ENCODE results near the gene PIAS1. TPM values are rescaled to one million over a fixed set of nuclear protein-coding genes. Genes with fewer than 3 reads are reported as not detected.
"Not testable (repeated sequence)": the region's sequence is repeated elsewhere in the genome, so short reads cannot be mapped to it uniquely, and the experiment has no call there.

PIAS1 gene
- total RNA-seq, 4 donors from 2014 or later: 26.2 to 68.4 (median 53.1) TPM

- Histone ChIP-seq H3K4me3 (no peak overlapping the region), H3K27ac (replicated peaks in 1 of 4) (peak overlapping the region in 2 of 4 donors; percentile 18 to 71), H3K4me1 (peaks cover 26 to 44% (median 37%) of the 10 kb centered on the region in 4 donors), H3K36me3 (no peaks in the 10 kb centered on the region), H3K9me3 (no peaks in the 10 kb centered on the region), H3K27me3 (no peaks in the 10 kb centered on the region)
- no peak for DNase-seq (ENCODE audit: extremely low spot score)
- intact Hi-C loops (cut with DNase I): loop anchor here (2.0 to 10.0 kb wide), 3 partner anchors 55 to 347 kb away; no protein-coding TSS in a partner anchor
- WGBS: 78% methylated on average over 10 of the region's 13 CpGs
- TF ChIP-seq EP300 (IDR thresholded peaks at IDR 0.05): no peak
- TF ChIP-seq CTCF (IDR thresholded peaks at IDR 0.05): no peak
- TF ChIP-seq POLR2A (IDR thresholded peaks at IDR 0.05; ENCODE audit: low read depth): no peak
- TF ChIP-seq POLR2AphosphoS5 (IDR thresholded peaks at IDR 0.05): no peak
Measured at GRCh38 chr15:68209735-68210408, 155.8 kb downstream of the PIAS1 start.

- H3K4me3 ChIP-seq: peak overlapping the region; percentile 24 to 54 (median 38)
- 79% methylated on average over 9 of the region's 9 CpGs for WGBS
- no peak for DNase-seq (ENCODE audit: extremely low spot score)
- H3K27ac ChIP-seq (replicated peaks in 1 of 4): peak overlapping the region in 2 of 4 donors; percentile 18 to 71
- H3K9me3 ChIP-seq: no peaks in the 10 kb centered on the region
- H3K36me3 ChIP-seq: no peaks in the 10 kb centered on the region
- peaks cover 20 to 39% (median 32%) of the 10 kb centered on the region in 4 donors for H3K4me1 ChIP-seq
- no peaks in the 10 kb centered on the region for H3K27me3 ChIP-seq
- TF ChIP-seq EP300 (IDR thresholded peaks at IDR 0.05) (no peak), CTCF (IDR thresholded peaks at IDR 0.05) (no peak), POLR2A (IDR thresholded peaks at IDR 0.05; ENCODE audit: low read depth) (no peak), POLR2AphosphoS5 (IDR thresholded peaks at IDR 0.05) (no peak)
- intact Hi-C loops (cut with DNase I): loop anchor here (2.0 to 10.0 kb wide), 3 partner anchors 56 to 348 kb away; no protein-coding TSS in a partner anchor
Measured at GRCh38 chr15:68210409-68210756, 156.3 kb downstream of the PIAS1 start.

DNA sequence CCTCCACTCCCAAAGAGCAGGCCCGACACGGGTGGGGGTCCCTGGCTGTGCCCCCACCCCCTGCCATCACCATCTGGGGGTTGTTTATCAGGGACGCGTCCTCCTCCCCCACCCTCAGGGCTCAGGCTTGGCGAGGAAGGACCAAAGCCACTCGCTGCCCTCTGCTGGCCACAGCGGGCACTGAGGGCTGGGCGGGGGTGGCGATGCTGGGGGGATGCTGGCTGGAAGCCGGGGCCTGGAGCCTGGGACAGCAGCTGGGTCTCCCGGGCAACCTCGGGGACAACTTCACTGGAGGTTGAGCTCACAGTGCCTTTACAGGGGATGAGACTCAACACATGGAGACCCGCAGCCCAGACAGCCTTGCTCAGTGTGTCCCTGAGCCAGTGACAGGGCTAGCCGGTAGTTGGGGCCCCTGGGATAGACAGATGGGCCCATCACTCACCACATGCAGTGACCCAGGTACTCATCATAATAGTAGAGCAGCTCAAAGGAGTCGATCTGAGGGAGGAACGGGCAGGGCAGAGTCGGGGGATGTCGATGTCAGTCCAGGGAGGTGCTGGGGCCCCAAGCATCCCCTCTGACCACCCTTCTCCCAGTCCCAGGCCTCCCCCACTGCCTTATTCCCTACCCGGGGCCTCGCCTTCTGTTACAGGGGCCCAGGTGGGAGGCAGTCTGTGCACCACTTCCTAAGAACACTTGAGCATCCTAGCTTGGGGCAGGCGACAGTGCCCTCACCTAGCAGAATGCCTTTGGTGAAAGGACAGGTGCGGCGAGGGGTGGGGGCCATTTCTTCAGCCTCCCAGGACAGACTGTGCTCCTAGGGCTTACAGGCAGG is 156.9 kb downstream of the PIAS1 start:
- WGBS: 40% methylated on average over 1 of the region's 23 CpGs
- Histone ChIP-seq H3K9me3 (no peaks in the 10 kb centered on the region), H3K27ac (replicated peaks in 1 of 4) (peak overlapping the region in 2 of 4 donors; percentile 18 to 71), H3K4me1 (peaks cover 14 to 33% (median 25%) of the 10 kb centered on the region in 4 donors), H3K27me3 (no peaks in the 10 kb centered on the region), H3K4me3 (peak overlapping the region; percentile 24 to 54 (median 38)), H3K36me3 (peaks cover 0 to 6% (median 1%) of the 10 kb centered on the region in 4 donors)
- no peak for DNase-seq (ENCODE audit: extremely low spot score)
- intact Hi-C loops (cut with DNase I): loop anchor here (2.0 to 10.0 kb wide), 3 partner anchors 56 to 348 kb away; no protein-coding TSS in a partner anchor
- no peak for TF ChIP-seq EP300 (IDR thresholded peaks at IDR 0.05)
- TF ChIP-seq POLR2A (IDR thresholded peaks at IDR 0.05; ENCODE audit: low read depth): no peak
- peak; percentile 56 to 59 for TF ChIP-seq POLR2AphosphoS5 (IDR thresholded peaks at IDR 0.05)
- peak; percentile 93 to 98 (median 95) for TF ChIP-seq CTCF (IDR thresholded peaks at IDR 0.05)

GRCh38 chr15:68211656-68212320 is 157.7 kb downstream of the PIAS1 start:
- Histone ChIP-seq H3K4me1 (peaks cover 10 to 26% (median 19%) of the 10 kb centered on the region in 4 donors), H3K27ac (replicated peaks in 1 of 4) (peak overlapping the region in 1 of 4 donors; percentile 71), H3K27me3 (no peaks in the 10 kb centered on the region), H3K9me3 (no peaks in the 10 kb centered on the region), H3K4me3 (no peak overlapping the region), H3K36me3 (peaks cover 0 to 6% (median 3%) of the 10 kb centered on the region in 4 donors)
- TF ChIP-seq CTCF (IDR thresholded peaks at IDR 0.05) (no peak), EP300 (IDR thresholded peaks at IDR 0.05) (no peak), POLR2A (IDR thresholded peaks at IDR 0.05; ENCODE audit: low read depth) (no peak), POLR2AphosphoS5 (IDR thresholded peaks at IDR 0.05) (no peak)
- DNase-seq (ENCODE audit: extremely low spot score): no peak
- intact Hi-C loops (cut with DNase I): loop anchor here (2.0 to 10.0 kb wide), 3 partner anchors 57 to 349 kb away; no protein-coding TSS in a partner anchor
- 91% methylated on average over 10 of the region's 14 CpGs for WGBS

DNA sequence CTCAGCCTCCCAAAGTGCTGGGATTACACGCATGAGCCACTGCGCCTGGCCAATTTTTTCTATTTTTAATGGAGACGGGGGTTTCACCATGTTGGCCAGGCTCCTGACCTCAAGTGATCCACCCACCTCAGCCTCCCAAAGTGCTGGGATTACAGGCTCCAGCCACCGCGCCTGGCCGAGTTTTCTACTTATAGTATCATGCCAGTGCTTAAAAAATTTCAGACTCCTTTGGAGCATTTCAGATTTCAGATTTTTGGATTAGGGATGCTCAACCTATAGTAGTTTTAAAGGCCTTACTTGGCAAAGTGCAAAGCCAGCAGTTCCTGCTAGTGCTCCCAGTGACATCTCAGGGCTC is 159.4 kb downstream of the PIAS1 start:
- WGBS: 97% methylated on average over 4 of the region's 6 CpGs
- Histone ChIP-seq H3K36me3 (peaks cover 0 to 16% (median 10%) of the 10 kb centered on the region in 4 donors), H3K4me1 (peaks cover 10 to 20% (median 17%) of the 10 kb centered on the region in 4 donors)
- H3K9me3 ChIP-seq; H3K4me3 ChIP-seq; H3K27ac ChIP-seq (replicated peaks in 1 of 4); DNase-seq (ENCODE audit: extremely low spot score); H3K27me3 ChIP-seq: not testable (repeated sequence)
- intact Hi-C loops (cut with DNase I): loop anchor here (5.0 to 10.0 kb wide), 2 partner anchors 59 to 156 kb away; no protein-coding TSS in a partner anchor
